BJ (cell line): Measurements from ENCODE around the gene PRDM16. TPM values are rescaled to one million over a fixed set of nuclear protein-coding genes. Genes with fewer than 3 reads are reported as not detected.

Source experiments
- CTCF ChIA-PET: fragments of 350-600 bp; formaldehyde crosslinking; extraction: SDS; loops from one replicate; lab custom pipeline; 2021; ENCODE audit warnings: antibody characterized with exemption, inconsistent platforms; lab: Yijun Ruan, JAX
- POLR2A ChIA-PET: fragments of 300-600 bp; sonication (Branson Sonifier 250); formaldehyde crosslinking; extraction: SDS; loops from one replicate; lab custom pipeline; 2021; ENCODE audit warnings: antibody characterized with exemption; lab: Charles Lee
- DNase-seq: peaks from one replicate; pipeline ENCODE4 v3.0.0-alpha.2; 2011; ENCODE audit warnings: low read depth
- H3K27me3 ChIP-seq: 2 replicates; pipeline ENCODE4 v1.6.0; 2011; ENCODE audit warnings: low read length; ENCODE audit not compliant: control insufficient read depth, insufficient read depth
- H3K36me3 ChIP-seq: 2 replicates; pipeline ENCODE4 v1.5.1; 2011; ENCODE audit warnings: low read length; ENCODE audit not compliant: control insufficient read depth, insufficient read depth
- H3K4me3 ChIP-seq: 2 replicates; pipeline ENCODE4 v1.5.1; 2011; ENCODE audit warnings: low read depth, mild to moderate bottlenecking, control low read depth, low read length
- CTCF ChIP-seq: IDR thresholded peaks from 2 replicates; pipeline ENCODE4 v1.5.1; 2011; ENCODE audit warnings: low read depth, mild to moderate bottlenecking, control low read depth, inconsistent platforms, low read length, moderate library complexity; ENCODE audit not compliant: insufficient read depth
- polyA plus RNA-seq: library from polyadenylated mRNA; depleted of rRNA; stranded (reverse); fragments of >200 nt; gene quantifications from 2 replicates; pipeline ENCODE4 v1.2.3, GENCODE V29; 2011

Gene PRDM16
- polyA plus RNA-seq, 1 experiment = 0.02 TPM

- ChIA-PET CTCF (interaction anchor here (1.4 to 5.7 kb wide), 2 partner anchors 10 to 181 kb away, joined by 6 to 28 read pairs; no protein-coding TSS in a partner anchor), POLR2A (no interaction called here)
- Histone ChIP-seq H3K4me3 (no peak overlapping the region), H3K36me3 (no peaks in the 10 kb centered on the region), H3K27me3 (peaks cover 10% of the 10 kb centered on the region)
- TF ChIP-seq CTCF = no peak
- DNase-seq = no peak
These were observed 373.3 kb downstream of the PRDM16 start for GRCh38 chr1:3442331-3442730.

GRCh38 chr1:3442901-3443300 lies 373.9 kb downstream of the PRDM16 start:
- Histone ChIP-seq H3K27me3 (peaks cover 9% of the 10 kb centered on the region), H3K36me3 (no peaks in the 10 kb centered on the region), H3K4me3 (no peak overlapping the region)
- DNase-seq = no peak
- no peak for TF ChIP-seq CTCF
- ChIA-PET CTCF (interaction anchor here (0.6 to 5.7 kb wide), 2 partner anchors 10 to 277 kb away, joined by 3 to 28 read pairs; no protein-coding TSS in a partner anchor), POLR2A (no interaction called here)

- ChIA-PET CTCF (interaction anchor here (0.8 to 5.7 kb wide), 3 partner anchors 9 to 178 kb away, joined by 3 to 28 read pairs (median 3); no protein-coding TSS in a partner anchor), POLR2A (no interaction called here)
- peaks cover 9% of the 10 kb centered on the region for H3K27me3 ChIP-seq
- no peak overlapping the region for H3K4me3 ChIP-seq
- no peak for DNase-seq
- no peak for TF ChIP-seq CTCF
- H3K36me3 ChIP-seq = no peaks in the 10 kb centered on the region
These were observed 374.8 kb downstream of the PRDM16 start for GRCh38 chr1:3443807-3444206.

GRCh38 chr1:3444298-3444697 lies 375.3 kb downstream of the PRDM16 start:
- POLR2A ChIA-PET = no interaction called here
- H3K4me3 ChIP-seq = no peak overlapping the region
- no peaks in the 10 kb centered on the region for H3K36me3 ChIP-seq
- H3K27me3 ChIP-seq = peaks cover 9% of the 10 kb centered on the region
- CTCF ChIA-PET = interaction anchor here (1.2 to 5.7 kb wide), 2 partner anchors 9 to 178 kb away, joined by 3 to 28 read pairs; no protein-coding TSS in a partner anchor
- DNase-seq = no peak
- no peak for TF ChIP-seq CTCF

GRCh38 chr1:3444736-3445135 lies 375.7 kb downstream of the PRDM16 start:
- no peak for TF ChIP-seq CTCF

More at GRCh38 chr1:3444736-3445135, 375.7 kb downstream of the PRDM16 start:
- CTCF ChIA-PET = interaction anchor here (5.7 kb wide), 1 partner anchor 8 kb away, joined by 28 read pairs; no protein-coding TSS in a partner anchor
- Histone ChIP-seq H3K36me3 (no peaks in the 10 kb centered on the region), H3K4me3 (no peak overlapping the region), H3K27me3 (peaks cover 11% of the 10 kb centered on the region)
- DNase-seq = no peak
- POLR2A ChIA-PET = no interaction called here
